GM13977 (cell line): ENCODE results near the gene APBB2.

Experiments used
- DNase-seq: peaks from one replicate; pipeline ENCODE4 v3.0.0; 2012; ENCODE audit warnings: low spot score
- in situ Hi-C: fragments of 300-500 bp; cut with MboI; formaldehyde crosslinking; loops from one replicate; pipeline ENCODE4 v1.12.0; 2022; ENCODE audit warnings: low sequenced_read_pairs, low pct_unique_long_range_greater_than_20kb, mixed read lengths, inconsistent platforms; ENCODE audit not compliant: unreplicated experiment
- TF ChIP-seq, protein P1 (sequence below): IDR thresholded peaks from 2 replicates; pipeline ENCODE4 v1.5.1; 2012; ENCODE audit warnings: mild to moderate bottlenecking, control low read depth; ENCODE audit not compliant: insufficient read depth; ENCODE audit errors: extremely low read depth, missing control alignments

APBB2 gene

GRCh38 chr4:41169256-41169800, 45.0 kb downstream of the APBB2 start:
- TF ChIP-seq, protein P1, sequence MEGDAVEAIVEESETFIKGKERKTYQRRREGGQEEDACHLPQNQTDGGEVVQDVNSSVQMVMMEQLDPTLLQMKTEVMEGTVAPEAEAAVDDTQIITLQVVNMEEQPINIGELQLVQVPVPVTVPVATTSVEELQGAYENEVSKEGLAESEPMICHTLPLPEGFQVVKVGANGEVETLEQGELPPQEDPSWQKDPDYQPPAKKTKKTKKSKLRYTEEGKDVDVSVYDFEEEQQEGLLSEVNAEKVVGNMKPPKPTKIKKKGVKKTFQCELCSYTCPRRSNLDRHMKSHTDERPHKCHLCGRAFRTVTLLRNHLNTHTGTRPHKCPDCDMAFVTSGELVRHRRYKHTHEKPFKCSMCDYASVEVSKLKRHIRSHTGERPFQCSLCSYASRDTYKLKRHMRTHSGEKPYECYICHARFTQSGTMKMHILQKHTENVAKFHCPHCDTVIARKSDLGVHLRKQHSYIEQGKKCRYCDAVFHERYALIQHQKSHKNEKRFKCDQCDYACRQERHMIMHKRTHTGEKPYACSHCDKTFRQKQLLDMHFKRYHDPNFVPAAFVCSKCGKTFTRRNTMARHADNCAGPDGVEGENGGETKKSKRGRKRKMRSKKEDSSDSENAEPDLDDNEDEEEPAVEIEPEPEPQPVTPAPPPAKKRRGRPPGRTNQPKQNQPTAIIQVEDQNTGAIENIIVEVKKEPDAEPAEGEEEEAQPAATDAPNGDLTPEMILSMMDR = no peak
- DNase-seq = no peak
- in situ Hi-C loops = no loop called here

DNA sequence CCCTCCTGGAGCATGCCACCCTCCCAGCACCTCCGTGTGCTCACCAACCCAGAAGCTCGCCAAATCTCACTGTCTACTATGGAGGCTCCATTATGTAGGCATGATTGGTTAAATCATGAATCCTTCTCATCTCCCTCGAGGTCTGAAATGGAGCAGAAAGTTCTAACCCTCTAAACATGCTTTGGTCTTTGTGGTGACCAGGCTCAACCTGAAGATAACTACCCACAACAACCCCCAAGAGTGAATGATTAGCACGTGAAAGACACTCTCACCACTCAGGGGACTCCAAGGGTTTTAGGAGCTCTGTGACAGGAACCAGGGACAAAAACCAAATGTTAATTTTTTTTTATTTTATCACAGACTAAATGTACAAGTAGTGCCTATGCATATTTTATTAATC, 47.2 kb downstream of the APBB2 start:
- in situ Hi-C loops = no loop called here
- DNase-seq = no peak
- TF ChIP-seq, protein P1 = no peak

GRCh38 chr4:41164405-41164804, 49.9 kb downstream of the APBB2 start:
- in situ Hi-C loops = no loop called here
- DNase-seq = no peak
- TF ChIP-seq, protein P1 = no peak

GRCh38 chr4:41161355-41161754, 53.0 kb downstream of the APBB2 start:
- in situ Hi-C loops = no loop called here
- TF ChIP-seq, protein P1 = no peak
- DNase-seq = no peak

DNA sequence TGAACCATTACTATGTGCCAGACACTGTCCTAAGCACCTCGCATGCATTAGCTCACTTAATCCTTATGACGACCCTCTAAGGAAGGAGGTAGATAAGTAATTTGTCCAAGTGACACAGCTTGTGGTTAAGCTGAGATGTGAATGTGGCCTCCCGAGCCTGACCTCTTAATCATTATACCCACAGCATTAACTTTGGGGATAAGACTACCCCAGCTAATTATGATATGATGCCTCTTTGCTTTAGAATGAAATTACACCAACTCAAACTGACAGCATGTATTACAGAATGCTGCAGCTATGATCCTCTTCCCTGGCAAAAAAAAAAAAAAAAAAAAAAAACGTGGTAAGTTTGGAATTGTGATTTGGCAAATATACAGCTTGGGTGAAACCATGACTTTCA, 53.5 kb downstream of the APBB2 start:
- in situ Hi-C loops = no loop called here
- DNase-seq = no peak
- TF ChIP-seq, protein P1 = no peak

- no peak for DNase-seq
- in situ Hi-C loops = no loop called here
- TF ChIP-seq, protein P1 = no peak
Measured at GRCh38 chr4:41160012-41160789, 54.1 kb downstream of the APBB2 start.
